DOHH2 (cell line): ENCODE data around the gene CNN2.

Source experiments
- CTCF ChIP-seq: fragments of 200-600 bp; sonication (generic); IDR thresholded peaks from one replicate; pipeline ENCODE4 v1.5.1; 2014; ENCODE audit warnings: antibody characterized with exemption, mild to moderate bottlenecking, low read depth, low read length; ENCODE audit not compliant: poor library complexity, severe bottlenecking
- EZH2phosphoT487 ChIP-seq: fragments of 200-600 bp; sonication (generic); IDR thresholded peaks from 2 replicates; pipeline ENCODE4 v1.6.1; 2017; ENCODE audit warnings: borderline replicate concordance, mild to moderate bottlenecking, antibody characterized with exemption, low read length, moderate library complexity, mixed read lengths

- TF ChIP-seq CTCF (no peak), EZH2phosphoT487 (no peak)
These were observed 38.3 kb upstream of the CNN2 start for GRCh38 chr19:988081-988480.
